Caco-2 (cell line): ENCODE measurements around the gene BBOF1. TPM values are rescaled to one million over a fixed set of nuclear protein-coding genes. Genes with fewer than 3 reads are reported as not detected.
A peak's percentile ranks its signal among the peaks of the same experiment; 100 is the strongest.

Source experiments
- BruUV-seq: library from RNA; stranded (reverse); fragments of 400-500 nt; replicated peaks from 2 replicates; lab custom pipeline; 2021; lab: Mats Ljungman, UMichigan
- CTCF ChIA-PET: fragments of 300-600 bp; sonication (Branson Sonifier 250); formaldehyde crosslinking; loops from one replicate; lab custom pipeline; 2022; ENCODE audit warnings: antibody characterized with exemption; lab: Charles Lee
- POLR2A ChIA-PET: fragments of 300-600 bp; sonication (Branson Sonifier 250); formaldehyde crosslinking; loops from one replicate; lab custom pipeline; 2022; ENCODE audit warnings: antibody characterized with exemption; lab: Charles Lee
- DNase-seq, 2 experiments: peaks; one replicate each; pipeline versions ENCODE4 v3.0.0 to v3.0.0-alpha.2; 2020 to 2022
- H3K27me3 ChIP-seq: replicated peaks from 2 replicates; pipeline ENCODE4 v1.6.0; 2011; ENCODE audit warnings: low read length; ENCODE audit not compliant: control insufficient read depth, insufficient read depth
- H3K36me3 ChIP-seq: 2 replicates; pipeline ENCODE4 v1.5.1; 2011; ENCODE audit warnings: low read length; ENCODE audit not compliant: control insufficient read depth, insufficient read depth
- H3K4me1 ChIP-seq: fragments of 250-450 bp; sonication (Bioruptor Pico); 2 replicates; pipeline ENCODE4 v1.5.1; 2020; ENCODE audit warnings: mild to moderate bottlenecking
- H3K4me3 ChIP-seq: 2 replicates; pipeline ENCODE4 v1.5.1; 2011; ENCODE audit warnings: low read depth, mild to moderate bottlenecking, control low read depth, low read length
- H3K9me3 ChIP-seq: fragments of 250-450 bp; sonication (Bioruptor Pico); 2 replicates; pipeline ENCODE4 v1.5.1; 2020; ENCODE audit warnings: mild to moderate bottlenecking, moderate library complexity
- H3K27ac Mint-ChIP-seq: one replicate; pipeline ENCODE4 v1.8.0; 2022; ENCODE audit warnings: mixed read lengths; ENCODE audit not compliant: unreplicated experiment
- H3K27me3 Mint-ChIP-seq: one replicate; pipeline ENCODE4 v1.8.0; 2022; ENCODE audit warnings: mixed read lengths; ENCODE audit not compliant: insufficient read depth, unreplicated experiment
- H3K36me3 Mint-ChIP-seq: one replicate; pipeline ENCODE4 v1.8.0; 2022; ENCODE audit warnings: mild to moderate bottlenecking, mixed read lengths; ENCODE audit not compliant: insufficient read depth, unreplicated experiment
- H3K4me1 Mint-ChIP-seq: one replicate; pipeline ENCODE4 v1.8.0; 2022; ENCODE audit warnings: low read depth, mixed read lengths; ENCODE audit not compliant: unreplicated experiment
- H3K4me3 Mint-ChIP-seq: one replicate; pipeline ENCODE4 v1.8.0; 2022; ENCODE audit warnings: mild to moderate bottlenecking, moderate library complexity, mixed read lengths; ENCODE audit not compliant: unreplicated experiment
- H3K9me3 Mint-ChIP-seq: one replicate; pipeline ENCODE4 v1.8.0; 2022; ENCODE audit warnings: mixed read lengths; ENCODE audit not compliant: unreplicated experiment
- intact Hi-C: fragments of 100-400 bp; cut with micrococcal nuclease; formaldehyde crosslinking; loops from one replicate; pipeline ENCODE4 v1.10.0; 2022; ENCODE audit not compliant: unreplicated experiment
- total RNA-seq: library from RNA; stranded (reverse); gene quantifications from 2 replicates; pipeline ENCODE4 v1.2.3, GENCODE V29; 2022
- TF ChIP-seq, protein P1 (sequence below), 2 experiments: fragments of 200-600 bp in 1 of 2; IDR thresholded peaks; 1 replicate in 1 of 2; 2 replicates in 1 of 2; pipeline versions ENCODE4 v1.5.1 to v1.8.0; 2011 to 2022; ENCODE audit warnings: antibody characterized with exemption in 1 of 2, control low read depth in 1 of 2, inconsistent platforms in 1 of 2, low read depth in 1 of 2, low read length in 1 of 2, mild to moderate bottlenecking in 1 of 2, moderate library complexity in 1 of 2; ENCODE audit not compliant: insufficient read depth in 1 of 2, severe bottlenecking in 1 of 2, unreplicated experiment in 1 of 2

BBOF1 gene
- total RNA-seq, 1 experiment from 2014 or later = 0.66 TPM

DNA sequence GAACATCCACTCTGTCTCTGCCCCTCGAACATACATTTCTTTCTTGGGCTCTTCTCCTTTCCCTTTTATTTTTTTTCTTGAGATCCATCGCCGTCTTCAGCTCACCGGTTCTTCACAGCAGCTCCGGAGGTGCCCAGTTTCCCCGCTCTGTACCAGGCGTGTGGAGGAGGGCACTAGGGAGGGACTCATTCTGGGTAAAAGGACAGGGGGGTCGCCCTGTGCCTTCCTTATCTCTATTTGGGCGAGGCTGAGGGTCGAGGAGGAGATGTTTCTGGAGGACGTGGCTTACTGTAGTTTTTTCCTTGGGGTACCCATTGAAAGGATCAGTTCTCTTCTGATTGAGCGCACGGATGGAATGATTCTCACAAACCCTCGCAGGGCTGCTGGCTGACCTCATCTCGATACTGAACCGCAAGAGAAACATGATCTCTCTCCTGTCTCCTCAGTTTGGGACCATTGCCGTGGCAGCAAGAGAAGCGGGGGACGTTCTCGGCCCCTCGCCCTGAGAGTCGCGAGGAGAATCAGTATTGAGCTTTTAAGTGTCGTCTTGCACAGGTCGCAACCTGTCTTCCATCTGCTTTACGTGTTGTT is 66.0 kb downstream of the BBOF1 start:
- H3K4me1 ChIP-seq = peaks cover 14% of the 10 kb centered on the region
- no peak for DNase-seq
- intact Hi-C loops = no loop called here
- no peaks in the 10 kb centered on the region for H3K36me3 ChIP-seq
- Mint-ChIP-seq H3K4me3 (peak overlapping the region; percentile 94), H3K4me1 (peaks cover 13% of the 10 kb centered on the region), H3K27ac (peak overlapping the region; percentile 98), H3K36me3 (peaks cover 14% of the 10 kb centered on the region), H3K9me3 (no peaks in the 10 kb centered on the region), H3K27me3 (no peaks in the 10 kb centered on the region)
- H3K9me3 ChIP-seq = no peaks in the 10 kb centered on the region
- POLR2A ChIA-PET = interaction anchor here (0.9 kb wide), 1 partner anchor 199 kb away, joined by 4 read pairs; no protein-coding TSS in a partner anchor
- peak overlapping the region; percentile 66 for H3K4me3 ChIP-seq
- CTCF ChIA-PET = no interaction called here
- BruUV-seq = TSS peak; percentile 57
- no peaks in the 10 kb centered on the region for H3K27me3 ChIP-seq
- TF ChIP-seq, protein P1, sequence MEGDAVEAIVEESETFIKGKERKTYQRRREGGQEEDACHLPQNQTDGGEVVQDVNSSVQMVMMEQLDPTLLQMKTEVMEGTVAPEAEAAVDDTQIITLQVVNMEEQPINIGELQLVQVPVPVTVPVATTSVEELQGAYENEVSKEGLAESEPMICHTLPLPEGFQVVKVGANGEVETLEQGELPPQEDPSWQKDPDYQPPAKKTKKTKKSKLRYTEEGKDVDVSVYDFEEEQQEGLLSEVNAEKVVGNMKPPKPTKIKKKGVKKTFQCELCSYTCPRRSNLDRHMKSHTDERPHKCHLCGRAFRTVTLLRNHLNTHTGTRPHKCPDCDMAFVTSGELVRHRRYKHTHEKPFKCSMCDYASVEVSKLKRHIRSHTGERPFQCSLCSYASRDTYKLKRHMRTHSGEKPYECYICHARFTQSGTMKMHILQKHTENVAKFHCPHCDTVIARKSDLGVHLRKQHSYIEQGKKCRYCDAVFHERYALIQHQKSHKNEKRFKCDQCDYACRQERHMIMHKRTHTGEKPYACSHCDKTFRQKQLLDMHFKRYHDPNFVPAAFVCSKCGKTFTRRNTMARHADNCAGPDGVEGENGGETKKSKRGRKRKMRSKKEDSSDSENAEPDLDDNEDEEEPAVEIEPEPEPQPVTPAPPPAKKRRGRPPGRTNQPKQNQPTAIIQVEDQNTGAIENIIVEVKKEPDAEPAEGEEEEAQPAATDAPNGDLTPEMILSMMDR (IDR thresholded peaks at IDR 0.05; ENCODE audit: insufficient read depth in 1 of 2, low read depth in 1 of 2, low read length in 1 of 2, severe bottlenecking in 1 of 2, unreplicated experiment in 1 of 2) = no peak

DNA sequence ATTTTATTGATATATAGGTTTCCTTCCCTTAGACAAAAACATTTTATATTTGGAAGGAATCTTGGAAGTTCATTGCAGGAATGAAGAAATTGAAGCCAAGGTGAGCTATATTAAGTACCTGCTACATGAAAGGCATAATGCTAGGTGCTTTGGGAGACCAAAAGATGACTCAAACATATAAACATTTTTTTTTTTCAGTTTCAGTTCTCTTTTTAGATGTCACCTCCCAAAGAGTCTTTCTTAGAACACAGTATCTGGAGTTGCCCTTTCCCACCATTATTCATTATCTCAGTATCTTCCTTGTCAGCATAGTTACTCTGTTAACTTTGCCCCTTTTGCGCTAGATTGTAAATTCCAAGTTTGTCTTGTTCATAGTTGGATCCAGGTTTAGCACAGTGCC is 66.7 kb downstream of the BBOF1 start:
- peak overlapping the region; percentile 66 for H3K4me3 ChIP-seq
- Mint-ChIP-seq H3K36me3 (peaks cover 14% of the 10 kb centered on the region), H3K4me1 (peaks cover 10% of the 10 kb centered on the region), H3K27me3 (no peaks in the 10 kb centered on the region), H3K27ac (peak overlapping the region; percentile 98), H3K4me3 (peak overlapping the region; percentile 94), H3K9me3 (no peaks in the 10 kb centered on the region)
- CTCF ChIA-PET = no interaction called here
- no peaks in the 10 kb centered on the region for H3K27me3 ChIP-seq
- no peaks in the 10 kb centered on the region for H3K9me3 ChIP-seq
- no peaks in the 10 kb centered on the region for H3K36me3 ChIP-seq
- intact Hi-C loops = no loop called here
- peaks cover 11% of the 10 kb centered on the region for H3K4me1 ChIP-seq
- TF ChIP-seq, protein P1 (IDR thresholded peaks at IDR 0.05; ENCODE audit: insufficient read depth in 1 of 2, low read depth in 1 of 2, low read length in 1 of 2, severe bottlenecking in 1 of 2, unreplicated experiment in 1 of 2) = no peak
- BruUV-seq = no TSS peak
- POLR2A ChIA-PET = no interaction called here
- DNase-seq = no peak

DNA sequence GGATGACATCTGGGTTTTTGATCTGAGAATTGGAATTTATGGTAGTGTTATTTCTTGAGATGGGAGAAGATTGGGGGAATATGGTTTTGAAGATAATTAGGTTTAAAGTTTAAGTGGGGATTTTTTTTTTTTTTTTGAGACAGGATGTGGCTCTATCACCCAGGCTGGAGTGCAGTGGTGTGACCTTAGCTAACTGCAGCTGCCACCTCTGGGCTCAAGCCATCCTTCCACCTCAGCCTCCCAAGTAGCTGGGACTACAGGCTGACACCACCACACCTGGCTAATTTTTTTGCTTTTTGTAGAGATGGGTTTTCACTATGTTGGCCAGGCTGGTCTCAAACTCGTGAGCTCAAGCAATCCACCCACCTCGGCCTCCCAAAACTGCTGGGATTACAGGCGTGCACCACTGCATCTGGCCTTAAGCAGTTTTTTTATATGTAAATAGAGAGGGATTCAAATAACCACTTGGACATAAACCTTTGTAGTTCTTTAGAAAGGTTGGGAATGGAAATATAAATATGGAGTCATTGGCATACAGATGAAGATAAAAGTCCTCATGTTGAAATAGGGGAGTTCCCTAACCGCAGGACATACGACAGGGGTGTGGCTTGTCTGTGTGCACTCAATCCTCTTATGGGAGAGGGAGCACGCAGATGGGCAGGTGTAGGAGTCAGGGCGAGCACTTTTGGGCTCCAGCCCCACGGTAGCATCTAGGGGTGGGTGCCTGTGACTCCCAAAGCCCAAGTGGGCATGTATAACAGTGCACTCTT is 70.3 kb downstream of the BBOF1 start:
- Mint-ChIP-seq H3K4me1 (no peaks in the 10 kb centered on the region), H3K27ac (no peak overlapping the region), H3K9me3 (no peaks in the 10 kb centered on the region), H3K4me3 (no peak overlapping the region), H3K27me3 (no peaks in the 10 kb centered on the region), H3K36me3 (peaks cover 11% of the 10 kb centered on the region)
- intact Hi-C loops = no loop called here
- CTCF ChIA-PET = no interaction called here
- POLR2A ChIA-PET = no interaction called here
- Histone ChIP-seq H3K4me3 (no peak overlapping the region), H3K27me3 (no peaks in the 10 kb centered on the region), H3K36me3 (no peaks in the 10 kb centered on the region), H3K9me3 (no peaks in the 10 kb centered on the region), H3K4me1 (peaks cover 4% of the 10 kb centered on the region; the same call in 1 of the 2 replicates)
- DNase-seq = no peak
- TF ChIP-seq, protein P1 (IDR thresholded peaks at IDR 0.05; ENCODE audit: insufficient read depth in 1 of 2, low read depth in 1 of 2, low read length in 1 of 2, severe bottlenecking in 1 of 2, unreplicated experiment in 1 of 2) = no peak
- no TSS peak for BruUV-seq
